Fibroblast of lung (primary cell): ENCODE data around the gene ABCC9. TPM values are rescaled to one million over a fixed set of nuclear protein-coding genes. Genes with fewer than 3 reads are reported as not detected.
"Not testable (repeated sequence)": the region's sequence is repeated elsewhere in the genome, so short reads cannot be mapped to it uniquely, and the experiment has no call there.

Source experiments
- DNase-seq, 2 donors: peaks; one replicate each; pipeline versions ENCODE4 v3.0.0 to v3.0.0-alpha.2; 2010; ENCODE audit warnings: low read depth in 2 of 2
- H2AFZ ChIP-seq: 2 replicates; pipeline ENCODE4 v1.5.1; 2012; ENCODE audit warnings: low read length, control low read depth, inconsistent platforms
- H3K27ac ChIP-seq: 2 replicates; pipeline ENCODE4 v1.5.1; 2011; ENCODE audit warnings: low read length, control low read depth; ENCODE audit not compliant: insufficient read depth
- H3K27me3 ChIP-seq: 2 replicates; pipeline ENCODE4 v1.5.1; 2011; ENCODE audit warnings: mild to moderate bottlenecking, low read length; ENCODE audit not compliant: control insufficient read depth, insufficient read depth
- H3K36me3 ChIP-seq: 2 replicates; pipeline ENCODE4 v1.5.1; 2011; ENCODE audit warnings: low read length; ENCODE audit not compliant: control insufficient read depth, insufficient read depth
- H3K4me1 ChIP-seq: 2 replicates; pipeline ENCODE4 v1.5.1; 2011; ENCODE audit warnings: low read length; ENCODE audit not compliant: control insufficient read depth, insufficient read depth; ENCODE audit errors: extremely low read depth
- H3K4me2 ChIP-seq: 2 replicates; pipeline ENCODE4 v1.5.1; 2011; ENCODE audit warnings: low read length, control low read depth; ENCODE audit not compliant: insufficient read depth; ENCODE audit errors: extremely low read depth
- H3K4me3 ChIP-seq, 4 experiments: fragments of 200-600 bp in 1 of 4; sonication (generic) in 1 of 4; replicated peaks in 1 of 4; 2 replicates each; pipeline ENCODE4 v1.5.1; 2011 to 2016; ENCODE audit warnings: low read length in 4 of 4, low read depth in 3 of 4, mild to moderate bottlenecking in 3 of 4, control low read depth in 2 of 4, inconsistent platforms in 1 of 4, mixed read lengths in 1 of 4; ENCODE audit not compliant: insufficient read depth in 1 of 4; ENCODE audit errors: control extremely low read depth in 1 of 4
- H3K79me2 ChIP-seq: 2 replicates; pipeline ENCODE4 v1.5.1; 2012; ENCODE audit warnings: mild to moderate bottlenecking, low read length, inconsistent platforms; ENCODE audit not compliant: control insufficient read depth, insufficient read depth
- H3K9ac ChIP-seq: 2 replicates; pipeline ENCODE4 v1.5.1; 2011; ENCODE audit warnings: mild to moderate bottlenecking, low read length, control low read depth; ENCODE audit not compliant: insufficient read depth
- H3K9me3 ChIP-seq: 2 replicates; pipeline ENCODE4 v1.5.1; 2012; ENCODE audit warnings: low read depth, low read length; ENCODE audit not compliant: control insufficient read depth, insufficient read depth
- H4K20me1 ChIP-seq: 2 replicates; pipeline ENCODE4 v1.5.1; 2011; ENCODE audit warnings: low read length; ENCODE audit not compliant: control insufficient read depth, insufficient read depth; ENCODE audit errors: extremely low read depth
- CTCF ChIP-seq, 2 donors: IDR thresholded peaks in 1 of 2; conservative IDR thresholded peaks in 1 of 2; 1 replicate in 1 of 2; 2 replicates in 1 of 2; pipeline ENCODE4 v1.5.1; 2011 to 2012; ENCODE audit warnings: low read length in 2 of 2, control low read depth in 1 of 2, inconsistent platforms in 1 of 2, low read depth in 1 of 2, mild to moderate bottlenecking in 1 of 2
- EZH2 ChIP-seq: IDR thresholded peaks from 2 replicates; pipeline ENCODE4 v1.5.1; 2012; ENCODE audit warnings: low read length, control low read depth, mild to moderate bottlenecking; ENCODE audit errors: missing control alignments
- polyA plus RNA-seq, 2 donors: library from polyadenylated mRNA; depleted of rRNA in 1 of 2; stranded (reverse) in 1 of 2; unstranded in 1 of 2; fragments of >200 nt; gene quantifications; 2 replicates each; pipeline ENCODE4 v1.2.1, GENCODE V29; 2011 to 2012; ENCODE audit warnings: missing spikeins in 1 of 2
- total RNA-seq: library from RNA; depleted of rRNA; stranded (reverse); fragments of >200 nt; gene quantifications from 2 replicates; pipeline ENCODE4 v1.2.1, GENCODE V29; 2014

Gene ABCC9
- total and polyA plus RNA-seq, 2 donors (not counting 1 experiment from before 2014, with no cell fraction given): 9.9 to 31.1 TPM

- Histone ChIP-seq H3K9ac (no peak overlapping the region), H3K79me2 (no peaks in the 10 kb centered on the region), H3K27me3 (no peaks in the 10 kb centered on the region), H3K27ac (no peak overlapping the region), H3K36me3 (no peaks in the 10 kb centered on the region), H3K9me3 (no peaks in the 10 kb centered on the region), H2AFZ (no peak overlapping the region), H3K4me3 (no peak overlapping the region), H4K20me1 (no peaks in the 10 kb centered on the region), H3K4me2 (no peak overlapping the region), H3K4me1 (no peaks in the 10 kb centered on the region)
- no peak for TF ChIP-seq EZH2
- no peak for TF ChIP-seq CTCF (conservative IDR thresholded peaks at IDR 0.05 in 1 of 2, IDR thresholded peaks at IDR 0.05 in 1 of 2; ENCODE audit: low read depth in 1 of 2, low read length in 2 of 2)
- no peak for DNase-seq
Measured at GRCh38 chr12:21910657-21911056, 30.6 kb downstream of the ABCC9 start.

- DNase-seq: no peak
- no peak for TF ChIP-seq CTCF (conservative IDR thresholded peaks at IDR 0.05 in 1 of 2, IDR thresholded peaks at IDR 0.05 in 1 of 2; ENCODE audit: low read depth in 1 of 2, low read length in 2 of 2)
- TF ChIP-seq EZH2: no peak
- Histone ChIP-seq H3K79me2 (no peaks in the 10 kb centered on the region), H3K27me3 (no peaks in the 10 kb centered on the region), H3K4me2 (no peak overlapping the region), H2AFZ (no peak overlapping the region), H3K9ac (no peak overlapping the region), H4K20me1 (no peaks in the 10 kb centered on the region), H3K27ac (no peak overlapping the region), H3K9me3 (no peaks in the 10 kb centered on the region), H3K36me3 (no peaks in the 10 kb centered on the region), H3K4me1 (no peaks in the 10 kb centered on the region), H3K4me3 (no peak overlapping the region)
Measured at GRCh38 chr12:21907948-21908837, 33.0 kb downstream of the ABCC9 start.

GRCh38 chr12:21906919-21907493 lies 34.2 kb downstream of the ABCC9 start:
- H3K9me3 ChIP-seq: no peaks in the 10 kb centered on the region
- H3K27me3 ChIP-seq: no peaks in the 10 kb centered on the region
- H3K4me2 ChIP-seq: peak overlapping the region; percentile 74
- H2AFZ ChIP-seq: no peak overlapping the region
- no peak overlapping the region for H3K9ac ChIP-seq
- H3K4me3 ChIP-seq: no peak overlapping the region
- no peak for TF ChIP-seq CTCF (conservative IDR thresholded peaks at IDR 0.05 in 1 of 2, IDR thresholded peaks at IDR 0.05 in 1 of 2; ENCODE audit: low read depth in 1 of 2, low read length in 2 of 2)
- TF ChIP-seq EZH2: no peak
- no peaks in the 10 kb centered on the region for H3K36me3 ChIP-seq
- peak overlapping the region; percentile 2 for H3K27ac ChIP-seq
- DNase-seq: peak in 1 of 2 donors; percentile 38
- H3K4me1 ChIP-seq: no peaks in the 10 kb centered on the region
- H4K20me1 ChIP-seq: no peaks in the 10 kb centered on the region
- no peaks in the 10 kb centered on the region for H3K79me2 ChIP-seq

- DNase-seq, H3K79me2 ChIP-seq, H3K4me2 ChIP-seq, H3K4me1 ChIP-seq, H3K27ac ChIP-seq, H3K4me3 ChIP-seq, H3K27me3 ChIP-seq, H3K9ac ChIP-seq, H3K9me3 ChIP-seq, H2AFZ ChIP-seq, H3K36me3 ChIP-seq, H4K20me1 ChIP-seq: not testable (repeated sequence)
Measured at GRCh38 chr12:21899532-21899931, 41.7 kb downstream of the ABCC9 start.
